ENCODE data around the gene COL27A1. TPM values are rescaled to one million over a fixed set of nuclear protein-coding genes. Genes with fewer than 3 reads are reported as not detected.

The COL27A1 gene
- total RNA-seq, 2 experiments from 2014 or later: 0.15 to 0.30 TPM

GRCh38 chr9:114261987-114262386 is 106.7 kb downstream of the COL27A1 start:
- CTCF ChIA-PET: interaction anchor here (1.4 kb wide), 1 partner anchor 29 kb away, joined by 5 read pairs; no protein-coding TSS in a partner anchor
- Mint-ChIP-seq H3K36me3 (no peaks in the 10 kb centered on the region), H3K9me3 (ENCODE audit: low read depth) (no peaks in the 10 kb centered on the region), H3K27me3 (no peaks in the 10 kb centered on the region), H3K4me3 (no peak overlapping the region), H3K27ac (no peak overlapping the region), H3K4me1 (no peaks in the 10 kb centered on the region)
- DNase-seq (no peak), ATAC-seq (no peak)

DNA sequence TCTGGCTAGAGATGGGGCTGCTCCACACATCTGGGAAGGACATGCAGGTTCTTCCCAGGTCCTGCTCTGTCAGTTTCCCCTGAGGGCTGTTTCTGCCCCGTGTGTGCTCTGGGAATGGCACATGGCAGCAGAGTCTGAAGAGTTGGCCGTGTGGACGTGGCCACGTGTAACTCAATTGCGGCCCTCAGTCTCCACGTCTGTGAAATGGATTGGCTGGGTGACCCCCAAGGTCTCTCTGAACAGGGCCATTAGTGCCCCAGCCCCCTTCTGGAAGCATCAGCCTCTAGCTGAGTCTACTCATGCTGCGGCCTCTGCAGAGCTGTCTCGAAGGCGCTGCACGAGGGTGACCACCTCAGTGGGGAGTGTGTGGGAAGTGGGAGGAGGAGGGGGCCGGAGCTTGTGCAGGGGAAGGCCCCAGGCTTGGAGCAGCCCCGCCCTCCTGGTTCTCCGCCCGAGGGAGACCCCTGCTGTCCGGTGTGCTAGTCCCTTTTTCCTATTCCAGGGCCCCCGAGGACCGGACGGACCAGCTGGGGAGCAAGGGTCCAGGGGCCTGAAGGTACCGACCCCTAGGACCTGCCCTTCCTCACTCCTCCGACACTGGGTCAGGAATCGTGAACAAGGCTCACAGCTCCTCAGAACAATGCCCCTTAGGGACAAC is 108.6 kb downstream of the COL27A1 start:
- H3K27me3 Mint-ChIP-seq: no peaks in the 10 kb centered on the region
- no peaks in the 10 kb centered on the region for H3K9me3 Mint-ChIP-seq (ENCODE audit: low read depth)
- H3K4me1 Mint-ChIP-seq: no peaks in the 10 kb centered on the region
- ATAC-seq: no peak
- CTCF ChIA-PET: no interaction called here
- H3K27ac Mint-ChIP-seq: no peak overlapping the region
- H3K36me3 Mint-ChIP-seq: no peaks in the 10 kb centered on the region
- no peak for DNase-seq
- H3K4me3 Mint-ChIP-seq: no peak overlapping the region

GRCh38 chr9:114264806-114265550 is 109.6 kb downstream of the COL27A1 start:
- DNase-seq (no peak), ATAC-seq (no peak)
- CTCF ChIA-PET: no interaction called here
- Mint-ChIP-seq H3K27me3 (no peaks in the 10 kb centered on the region), H3K36me3 (no peaks in the 10 kb centered on the region), H3K4me3 (no peak overlapping the region), H3K9me3 (ENCODE audit: low read depth) (no peaks in the 10 kb centered on the region), H3K4me1 (no peaks in the 10 kb centered on the region), H3K27ac (no peak overlapping the region)

- Mint-ChIP-seq H3K27me3 (no peaks in the 10 kb centered on the region), H3K27ac (no peak overlapping the region), H3K4me3 (no peak overlapping the region), H3K36me3 (no peaks in the 10 kb centered on the region), H3K9me3 (ENCODE audit: low read depth) (no peaks in the 10 kb centered on the region), H3K4me1 (no peaks in the 10 kb centered on the region)
- no peak for DNase-seq
- CTCF ChIA-PET: no interaction called here
- no peak for ATAC-seq
Measured at GRCh38 chr9:114266969-114267368, 111.6 kb downstream of the COL27A1 start.

- H3K9me3 Mint-ChIP-seq (ENCODE audit: low read depth): no peaks in the 10 kb centered on the region
- no peak overlapping the region for H3K27ac Mint-ChIP-seq
- ATAC-seq (no peak), DNase-seq (no peak)
- H3K27me3 Mint-ChIP-seq: no peaks in the 10 kb centered on the region
- CTCF ChIA-PET: no interaction called here
- no peaks in the 10 kb centered on the region for H3K36me3 Mint-ChIP-seq
- no peak overlapping the region for H3K4me3 Mint-ChIP-seq
- H3K4me1 Mint-ChIP-seq: no peaks in the 10 kb centered on the region
Measured at GRCh38 chr9:114269023-114269422, 113.7 kb downstream of the COL27A1 start.

DNA sequence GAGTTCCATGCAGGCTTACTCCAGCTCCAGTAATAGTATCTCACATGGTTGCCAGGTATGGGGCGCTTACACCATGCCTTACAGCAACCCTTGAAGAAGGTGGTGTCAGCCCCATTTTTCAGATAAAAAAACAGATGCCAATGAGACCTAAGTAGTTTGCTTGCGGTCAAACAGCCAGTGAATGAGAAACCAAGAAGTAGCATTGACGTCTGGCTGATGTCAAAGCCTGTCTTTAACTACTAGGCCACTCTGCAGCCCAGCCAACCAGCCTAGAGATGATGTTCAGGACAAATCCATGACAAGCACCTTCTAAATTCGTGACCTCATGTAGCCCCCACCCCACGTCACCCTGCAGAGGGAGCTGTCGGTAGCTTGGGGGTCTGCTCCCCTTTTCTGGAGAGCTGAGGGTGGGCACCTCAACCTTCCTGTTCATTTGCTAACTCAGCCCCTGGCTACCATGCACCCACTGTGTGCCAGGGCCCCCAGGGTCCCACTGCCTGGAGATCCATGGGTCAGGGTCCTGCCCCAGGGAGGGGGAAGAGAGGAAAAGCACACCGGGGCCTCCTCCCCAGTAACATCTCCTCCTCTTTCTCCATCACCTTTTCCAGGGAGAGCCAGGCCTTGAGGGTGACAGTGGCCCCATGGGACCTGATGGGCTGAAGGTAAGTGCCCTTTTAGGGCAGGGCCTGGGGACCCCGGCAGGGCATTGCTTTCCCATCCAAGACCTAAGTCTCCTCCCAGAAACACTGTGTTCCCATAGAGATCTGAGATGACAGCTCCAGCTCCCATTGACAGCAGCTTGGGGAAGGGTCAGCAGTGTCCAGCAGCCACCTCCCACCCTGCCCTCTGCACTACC is 115.0 kb downstream of the COL27A1 start:
- no peak overlapping the region for H3K4me3 Mint-ChIP-seq
- H3K4me1 Mint-ChIP-seq: no peaks in the 10 kb centered on the region
- no peaks in the 10 kb centered on the region for H3K36me3 Mint-ChIP-seq
- CTCF ChIA-PET: no interaction called here
- H3K9me3 Mint-ChIP-seq (ENCODE audit: low read depth): no peaks in the 10 kb centered on the region
- H3K27ac Mint-ChIP-seq: no peak overlapping the region
- DNase-seq (no peak), ATAC-seq (no peak)
- H3K27me3 Mint-ChIP-seq: no peaks in the 10 kb centered on the region

DNA sequence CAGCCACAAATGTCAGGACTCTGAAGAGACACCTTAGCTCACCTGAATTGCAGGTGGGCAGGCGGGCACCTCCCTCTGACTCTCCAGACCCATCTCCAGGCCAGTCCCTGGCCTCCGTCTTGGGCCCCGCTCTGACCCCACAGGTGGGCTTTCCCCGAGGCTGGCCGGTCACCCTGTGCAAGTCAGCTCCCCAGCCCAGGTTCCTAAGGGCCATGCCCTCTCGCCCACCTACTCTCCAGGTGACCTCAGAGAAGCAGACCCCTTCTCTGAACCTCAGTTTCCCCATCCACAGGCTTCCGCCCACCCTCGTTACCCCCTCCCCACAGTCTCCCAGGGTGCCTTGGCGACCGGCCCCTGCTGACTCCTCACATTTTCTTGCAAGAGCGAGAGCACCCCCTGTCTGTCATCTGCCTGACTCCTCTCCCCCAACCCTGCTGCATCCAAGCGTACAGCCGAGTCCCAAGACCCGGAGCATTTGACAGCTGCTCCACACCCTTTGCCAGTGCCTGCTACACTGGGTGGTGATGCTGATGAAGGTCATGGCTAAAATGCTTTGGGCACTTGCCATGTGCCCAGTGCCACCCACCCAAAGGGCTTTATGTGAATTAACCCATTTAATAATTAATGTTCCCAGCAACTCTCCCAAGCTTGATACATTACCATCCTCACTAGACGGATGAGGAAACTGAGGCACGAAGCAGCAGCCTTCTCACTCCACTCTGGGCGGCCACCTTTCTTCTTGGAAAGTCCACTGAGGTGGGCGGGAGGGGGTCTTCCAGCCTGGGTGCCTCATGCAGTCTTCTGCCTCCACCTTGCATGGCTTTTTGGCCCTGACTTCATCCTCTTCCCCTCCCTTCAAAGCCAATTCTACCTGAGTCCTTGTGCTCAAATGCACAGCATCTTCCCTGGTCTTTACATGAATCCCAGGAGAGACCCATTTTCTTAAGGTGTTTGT is 116.5 kb downstream of the COL27A1 start:
- Mint-ChIP-seq H3K27ac (no peak overlapping the region), H3K4me1 (no peaks in the 10 kb centered on the region), H3K36me3 (no peaks in the 10 kb centered on the region), H3K27me3 (peaks cover 3% of the 10 kb centered on the region), H3K9me3 (ENCODE audit: low read depth) (no peaks in the 10 kb centered on the region), H3K4me3 (no peak overlapping the region)
- DNase-seq (no peak), ATAC-seq (no peak)
- CTCF ChIA-PET: no interaction called here

- H3K27me3 Mint-ChIP-seq: peaks cover 3% of the 10 kb centered on the region
- no peak overlapping the region for H3K4me3 Mint-ChIP-seq
- DNase-seq: no peak
- ATAC-seq: no peak
- H3K27ac Mint-ChIP-seq: no peak overlapping the region
- H3K4me1 Mint-ChIP-seq: no peaks in the 10 kb centered on the region
- H3K9me3 Mint-ChIP-seq (ENCODE audit: low read depth): no peaks in the 10 kb centered on the region
- CTCF ChIA-PET: interaction anchor here (2.2 kb wide), 1 partner anchor 18 kb away, joined by 8 read pairs; no protein-coding TSS in a partner anchor
- no peaks in the 10 kb centered on the region for H3K36me3 Mint-ChIP-seq
Measured at GRCh38 chr9:114272739-114273431, 117.5 kb downstream of the COL27A1 start.

DNA sequence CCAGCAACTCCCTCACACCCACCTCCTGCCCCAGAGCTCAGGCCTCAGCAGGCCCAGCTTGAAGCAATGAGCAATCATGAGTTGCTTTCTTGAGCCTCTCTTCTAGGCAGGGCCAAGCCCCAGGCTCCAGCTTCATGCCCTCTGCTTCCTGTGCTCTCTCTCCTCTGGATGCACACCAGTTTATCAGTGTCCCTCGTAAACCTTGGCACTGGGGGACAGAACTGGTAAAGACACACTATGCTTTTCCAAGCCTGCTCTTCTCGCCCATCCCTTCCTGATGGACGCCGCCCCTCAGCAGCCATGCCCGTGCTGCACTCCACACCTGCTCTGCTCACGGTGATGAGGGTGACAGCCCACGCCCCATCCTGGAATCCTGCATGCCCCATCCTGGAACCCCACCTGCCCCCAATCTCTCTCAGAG is 118.1 kb downstream of the COL27A1 start:
- Mint-ChIP-seq H3K9me3 (ENCODE audit: low read depth) (no peaks in the 10 kb centered on the region), H3K4me3 (no peak overlapping the region), H3K27me3 (peaks cover 3% of the 10 kb centered on the region), H3K27ac (no peak overlapping the region), H3K4me1 (no peaks in the 10 kb centered on the region), H3K36me3 (no peaks in the 10 kb centered on the region)
- CTCF ChIA-PET: interaction anchor here (0.7 to 2.2 kb wide), 2 partner anchors 18 to 180 kb away, joined by 3 to 8 read pairs; no protein-coding TSS in a partner anchor
- DNase-seq (no peak), ATAC-seq (no peak)

DNA sequence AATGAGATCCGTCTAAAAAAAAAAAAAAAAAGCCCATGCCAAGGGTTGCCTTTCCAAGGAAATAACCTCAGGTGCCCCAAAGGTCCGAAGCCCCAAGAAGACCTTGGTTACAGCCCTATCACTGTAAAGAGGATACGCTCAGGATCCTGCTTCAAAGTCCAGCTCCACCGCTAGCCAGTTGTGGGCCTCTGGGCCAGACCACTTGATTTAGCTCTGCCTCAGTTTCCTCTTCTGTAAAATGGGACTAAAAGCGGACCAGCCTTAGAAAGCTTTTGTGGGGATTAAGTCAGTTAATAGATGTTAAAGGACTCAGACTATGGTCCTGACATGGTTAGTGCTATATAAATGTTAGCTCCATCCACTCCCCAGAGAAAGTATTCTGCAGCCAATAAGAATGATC is 118.9 kb downstream of the COL27A1 start:
- CTCF ChIA-PET: interaction anchor here (0.6 to 2.2 kb wide), 3 partner anchors 17 to 181 kb away, joined by 3 to 8 read pairs (median 3); no protein-coding TSS in a partner anchor
- no peaks in the 10 kb centered on the region for H3K9me3 Mint-ChIP-seq (ENCODE audit: low read depth)
- DNase-seq: no peak

GRCh38 chr9:114275246-114276004 is 120.1 kb downstream of the COL27A1 start:
- DNase-seq (no peak), ATAC-seq (no peak)
- no peak overlapping the region for H3K27ac Mint-ChIP-seq
- no peaks in the 10 kb centered on the region for H3K9me3 Mint-ChIP-seq (ENCODE audit: low read depth)
- CTCF ChIA-PET: no interaction called here
- H3K4me3 Mint-ChIP-seq: no peak overlapping the region
- H3K36me3 Mint-ChIP-seq: no peaks in the 10 kb centered on the region
- H3K27me3 Mint-ChIP-seq: peaks cover 3% of the 10 kb centered on the region
- no peaks in the 10 kb centered on the region for H3K4me1 Mint-ChIP-seq

More for the DNA sequence above, 118.9 kb downstream of the COL27A1 start:
- Mint-ChIP-seq H3K36me3 (no peaks in the 10 kb centered on the region), H3K27ac (no peak overlapping the region), H3K27me3 (peaks cover 3% of the 10 kb centered on the region), H3K4me3 (no peak overlapping the region), H3K4me1 (no peaks in the 10 kb centered on the region)
- no peak for ATAC-seq

Data from activated CD8-positive, alpha-beta memory T cell treated with anti-CD3 and anti-CD28 coated beads, Interleukin-2, amount 10 ng/mL, durations not matched to agents 7 days and 5 days (primary cell).